ENCODE results near the gene CREBBP. TPM values are rescaled to one million over a fixed set of nuclear protein-coding genes. Genes with fewer than 3 reads are reported as not detected.
"Not testable (repeated sequence)": the region's sequence is repeated elsewhere in the genome, so short reads cannot be mapped to it uniquely, and the experiment has no call there.

The CREBBP gene
- 100 to 1,000 TPM in 1 of 4 donors, 10 to 100 TPM in 3; 48.2 to 112 (median 74.9) TPM for total RNA-seq

GRCh38 chr16:3880623-3881498, at the start of gene CREBBP:
Gene CREBBP, minus strand, starts transcription at chr16:3880713. Its CDS starts 797 bp downstream, at chr16:3879916.
- Histone ChIP-seq H3K27ac (replicated peaks in 1 of 4) (peak within 1 kb of the TSS; percentile 84 to 92 (median 88)), H3K9me3 (no peaks in the 10 kb centered on the region), H3K4me1 (peaks cover 30 to 40% (median 37%) of the 10 kb centered on the region in 4 donors), H3K27me3 (no peaks in the 10 kb centered on the region), H3K4me3 (peak within 1 kb of the TSS; percentile 72 to 91 (median 87)), H3K36me3 (no peaks in the 10 kb centered on the region)
- intact Hi-C loops (cut with DNase I) = loop anchor here (2.0 kb wide), 1 partner anchor 190 kb away; no protein-coding TSS in a partner anchor
- TF ChIP-seq POLR2AphosphoS5 (IDR thresholded peaks at IDR 0.05) (peak; percentile 66 to 77), EP300 (IDR thresholded peaks at IDR 0.05) (no peak), CTCF (IDR thresholded peaks at IDR 0.05) (peak in 1 of 3 experiments; percentile 14), POLR2A (IDR thresholded peaks at IDR 0.05; ENCODE audit: low read depth) (peak; percentile 12)
- WGBS = 8% methylated on average over 34 of the region's 96 CpGs
- DNase-seq (ENCODE audit: extremely low spot score) = peak; percentile 95

GRCh38 chr16:3927147-3927546, 46.6 kb upstream of the CREBBP start:
- H3K36me3 ChIP-seq; intact Hi-C loops (cut with DNase I); H3K27ac ChIP-seq (replicated peaks in 1 of 4); H3K4me1 ChIP-seq; H3K27me3 ChIP-seq; H3K9me3 ChIP-seq; DNase-seq (ENCODE audit: extremely low spot score); H3K4me3 ChIP-seq: not testable (repeated sequence)
- 93% methylated on average over 2 of the region's 2 CpGs for WGBS

- Histone ChIP-seq H3K36me3 (no peaks in the 10 kb centered on the region), H3K9me3 (no peaks in the 10 kb centered on the region), H3K27me3 (peaks cover 0 to 25% (median 0%) of the 10 kb centered on the region in 4 donors), H3K27ac (replicated peaks in 1 of 4) (no peak overlapping the region), H3K4me3 (no peak overlapping the region), H3K4me1 (no peaks in the 10 kb centered on the region)
- intact Hi-C loops (cut with DNase I) = no loop called here
- DNase-seq (ENCODE audit: extremely low spot score) = no peak
- no peak for TF ChIP-seq CTCF (IDR thresholded peaks at IDR 0.05)
- no peak for TF ChIP-seq EP300 (IDR thresholded peaks at IDR 0.05)
- TF ChIP-seq POLR2AphosphoS5 (IDR thresholded peaks at IDR 0.05) = no peak
- TF ChIP-seq POLR2A (IDR thresholded peaks at IDR 0.05; ENCODE audit: low read depth) = no peak
These were observed 44.2 kb upstream of the CREBBP start for GRCh38 chr16:3924763-3925162.

GRCh38 chr16:3922241-3922640, 41.7 kb upstream of the CREBBP start:
- intact Hi-C loops (cut with DNase I) = no loop called here
- H3K27ac ChIP-seq (replicated peaks in 1 of 4) = no peak overlapping the region
- H3K9me3 ChIP-seq = peaks cover 0 to 7% (median 5%) of the 10 kb centered on the region in 4 donors
- WGBS = 80% methylated on average over 8 of the region's 13 CpGs
- H3K4me3 ChIP-seq = no peak overlapping the region
- H3K27me3 ChIP-seq = peaks cover 0 to 25% (median 0%) of the 10 kb centered on the region in 4 donors
- no peaks in the 10 kb centered on the region for H3K36me3 ChIP-seq
- TF ChIP-seq CTCF (IDR thresholded peaks at IDR 0.05) (no peak), EP300 (IDR thresholded peaks at IDR 0.05) (no peak), POLR2A (IDR thresholded peaks at IDR 0.05; ENCODE audit: low read depth) (no peak), POLR2AphosphoS5 (IDR thresholded peaks at IDR 0.05) (no peak)
- no peak for DNase-seq (ENCODE audit: extremely low spot score)
- H3K4me1 ChIP-seq = no peaks in the 10 kb centered on the region

DNA sequence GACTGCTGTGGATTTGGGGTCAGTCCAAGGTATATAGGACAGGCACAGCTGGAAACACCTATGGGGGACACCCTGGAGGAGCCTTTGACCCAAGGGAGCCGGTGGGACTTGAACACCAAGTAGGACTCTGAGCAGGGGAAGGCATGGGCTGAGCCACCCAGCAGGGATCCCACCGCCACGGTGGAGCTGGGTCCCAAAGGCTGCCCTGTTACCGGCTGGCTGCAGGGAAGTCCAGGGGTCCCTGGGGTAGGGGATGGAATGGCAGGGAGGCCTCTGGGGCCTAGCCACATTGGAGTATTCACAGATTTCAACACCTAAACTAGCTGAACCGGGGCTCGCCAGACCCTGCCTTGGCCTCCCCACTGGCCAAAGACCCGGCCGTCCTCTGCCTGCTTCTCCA, 39.7 kb upstream of the CREBBP start:
- 79% methylated on average over 3 of the region's 8 CpGs for WGBS
- peaks cover 0 to 7% (median 5%) of the 10 kb centered on the region in 4 donors for H3K9me3 ChIP-seq
- no peaks in the 10 kb centered on the region for H3K36me3 ChIP-seq
- TF ChIP-seq CTCF (IDR thresholded peaks at IDR 0.05) (no peak), EP300 (IDR thresholded peaks at IDR 0.05) (no peak), POLR2A (IDR thresholded peaks at IDR 0.05; ENCODE audit: low read depth) (no peak), POLR2AphosphoS5 (IDR thresholded peaks at IDR 0.05) (no peak)
- DNase-seq (ENCODE audit: extremely low spot score) = no peak
- H3K4me3 ChIP-seq = no peak overlapping the region
- H3K27ac ChIP-seq (replicated peaks in 1 of 4) = no peak overlapping the region
- H3K27me3 ChIP-seq = peaks cover 0 to 25% (median 0%) of the 10 kb centered on the region in 4 donors
- H3K4me1 ChIP-seq = no peaks in the 10 kb centered on the region
- intact Hi-C loops (cut with DNase I) = no loop called here
